ENCODE measurements around the gene PRSS27.
A peak's percentile ranks its signal among the peaks of the same experiment; 100 is the strongest.

Gene PRSS27

GRCh38 chr16:2720064-2720457 lies at the start of gene PRSS27:
Gene PRSS27 (minus strand): TSS chr16:2720224. CDS start chr16:2720160, 64 bp downstream.
- no peak for DNase-seq (ENCODE audit: low read depth)

GRCh38 chr16:2769675-2770056 lies 49.6 kb upstream of the PRSS27 start:
- no peak for DNase-seq (ENCODE audit: low read depth)

DNA sequence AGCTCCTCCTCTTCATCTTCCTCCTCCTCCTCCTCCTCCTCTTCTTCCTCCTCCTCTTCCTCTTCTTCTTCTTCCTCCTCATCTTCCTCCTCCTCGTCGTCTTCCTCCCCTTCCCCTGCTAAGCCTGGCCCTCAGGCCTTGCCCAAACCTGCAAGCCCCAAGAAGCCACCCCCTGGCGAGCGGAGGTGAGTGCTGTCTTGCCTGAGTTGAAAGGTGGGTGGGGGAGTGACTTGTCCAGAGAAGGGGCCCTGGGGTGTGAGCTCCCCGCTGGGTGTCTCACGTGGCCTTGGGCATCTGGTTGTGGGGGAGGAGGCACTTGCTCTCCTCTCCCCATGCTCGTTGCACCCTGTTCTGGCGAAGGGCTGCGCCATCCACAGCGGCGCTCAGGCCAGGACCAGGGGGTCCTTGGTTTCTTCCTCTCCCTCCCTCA lies 49.1 kb upstream of the PRSS27 start:
- DNase-seq (ENCODE audit: low read depth) = no peak

GRCh38 chr16:2768403-2769089 lies 48.5 kb upstream of the PRSS27 start:
- no peak for DNase-seq (ENCODE audit: low read depth)

GRCh38 chr16:2767891-2768290 lies 47.9 kb upstream of the PRSS27 start:
- no peak for DNase-seq (ENCODE audit: low read depth)

DNA sequence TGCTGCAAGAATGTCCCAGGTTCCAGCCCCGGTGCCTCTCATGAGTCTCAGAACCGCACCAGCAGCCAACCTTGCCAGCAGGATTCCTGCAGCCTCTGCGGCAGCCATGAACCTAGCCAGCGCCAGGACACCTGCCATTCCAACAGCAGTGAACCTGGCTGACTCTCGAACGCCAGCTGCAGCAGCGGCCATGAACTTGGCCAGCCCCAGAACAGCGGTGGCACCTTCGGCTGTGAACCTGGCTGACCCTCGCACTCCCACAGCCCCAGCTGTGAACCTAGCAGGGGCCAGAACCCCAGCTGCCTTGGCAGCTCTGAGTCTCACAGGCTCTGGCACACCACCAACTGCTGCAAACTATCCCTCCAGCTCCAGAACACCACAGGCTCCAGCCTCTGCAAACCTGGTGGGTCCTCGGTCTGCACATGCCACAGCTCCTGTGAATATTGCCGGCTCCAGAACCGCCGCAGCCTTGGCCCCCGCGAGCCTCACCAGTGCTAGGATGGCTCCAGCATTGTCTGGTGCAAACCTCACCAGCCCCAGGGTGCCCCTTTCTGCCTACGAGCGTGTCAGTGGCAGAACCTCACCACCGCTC lies 47.2 kb upstream of the PRSS27 start:
- no peak for DNase-seq (ENCODE audit: low read depth)

DNA sequence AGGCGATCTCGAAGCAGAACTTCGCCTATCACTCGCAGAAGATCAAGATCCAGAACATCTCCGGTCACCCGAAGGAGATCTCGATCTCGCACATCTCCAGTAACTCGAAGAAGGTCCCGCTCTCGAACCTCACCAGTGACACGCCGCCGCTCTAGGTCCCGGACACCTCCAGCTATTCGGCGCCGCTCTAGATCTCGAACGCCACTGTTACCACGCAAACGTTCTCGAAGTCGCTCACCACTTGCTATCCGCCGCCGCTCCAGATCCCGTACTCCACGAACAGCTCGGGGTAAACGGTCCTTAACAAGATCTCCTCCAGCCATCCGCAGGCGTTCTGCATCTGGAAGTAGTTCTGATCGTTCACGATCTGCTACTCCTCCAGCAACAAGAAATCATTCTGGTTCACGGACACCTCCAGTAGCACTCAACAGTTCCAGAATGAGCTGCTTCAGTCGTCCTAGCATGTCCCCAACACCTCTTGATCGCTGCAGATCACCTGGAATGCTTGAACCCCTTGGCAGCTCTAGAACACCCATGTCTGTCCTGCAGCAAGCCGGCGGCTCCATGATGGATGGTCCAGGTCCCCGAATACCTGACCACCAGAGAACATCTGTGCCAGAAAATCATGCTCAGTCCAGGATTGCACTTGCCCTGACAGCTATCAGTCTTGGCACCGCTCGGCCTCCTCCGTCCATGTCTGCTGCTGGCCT lies 46.6 kb upstream of the PRSS27 start:
- no peak for DNase-seq (ENCODE audit: low read depth)

DNA sequence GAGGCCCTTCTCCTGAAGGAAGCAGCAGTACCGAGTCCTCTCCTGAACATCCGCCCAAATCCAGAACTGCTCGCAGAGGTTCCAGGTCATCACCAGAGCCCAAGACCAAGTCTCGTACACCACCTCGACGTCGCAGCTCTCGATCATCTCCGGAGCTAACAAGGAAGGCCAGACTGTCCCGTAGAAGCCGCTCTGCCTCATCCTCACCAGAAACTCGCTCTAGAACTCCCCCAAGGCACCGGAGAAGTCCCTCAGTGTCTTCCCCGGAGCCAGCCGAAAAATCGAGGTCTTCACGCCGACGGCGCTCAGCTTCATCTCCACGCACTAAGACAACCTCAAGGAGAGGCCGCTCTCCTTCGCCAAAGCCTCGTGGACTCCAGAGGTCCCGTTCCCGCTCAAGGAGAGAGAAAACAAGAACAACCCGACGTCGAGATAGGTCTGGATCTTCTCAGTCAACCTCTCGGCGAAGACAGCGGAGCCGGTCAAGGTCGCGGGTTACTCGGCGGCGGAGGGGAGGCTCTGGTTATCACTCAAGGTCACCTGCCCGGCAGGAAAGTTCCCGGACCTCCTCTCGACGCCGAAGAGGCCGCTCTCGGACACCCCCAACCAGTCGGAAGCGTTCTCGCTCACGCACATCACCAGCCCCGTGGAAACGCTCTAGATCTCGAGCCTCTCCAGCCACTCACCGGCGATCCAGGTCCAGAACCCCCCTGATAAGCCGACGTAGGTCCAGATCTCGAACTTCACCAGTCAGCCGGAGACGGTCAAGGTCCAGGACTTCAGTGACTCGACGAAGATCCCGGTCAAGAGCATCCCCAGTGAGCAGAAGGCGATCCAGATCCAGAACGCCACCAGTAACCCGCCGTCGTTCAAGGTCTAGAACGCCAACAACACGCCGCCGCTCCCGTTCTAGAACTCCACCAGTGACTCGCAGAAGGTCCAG lies 45.7 kb upstream of the PRSS27 start:
- DNase-seq (ENCODE audit: low read depth) = no peak

- DNase-seq (ENCODE audit: low read depth) = no peak
Observed at GRCh38 chr16:2764718-2765117, 44.7 kb upstream of the PRSS27 start.

DNA sequence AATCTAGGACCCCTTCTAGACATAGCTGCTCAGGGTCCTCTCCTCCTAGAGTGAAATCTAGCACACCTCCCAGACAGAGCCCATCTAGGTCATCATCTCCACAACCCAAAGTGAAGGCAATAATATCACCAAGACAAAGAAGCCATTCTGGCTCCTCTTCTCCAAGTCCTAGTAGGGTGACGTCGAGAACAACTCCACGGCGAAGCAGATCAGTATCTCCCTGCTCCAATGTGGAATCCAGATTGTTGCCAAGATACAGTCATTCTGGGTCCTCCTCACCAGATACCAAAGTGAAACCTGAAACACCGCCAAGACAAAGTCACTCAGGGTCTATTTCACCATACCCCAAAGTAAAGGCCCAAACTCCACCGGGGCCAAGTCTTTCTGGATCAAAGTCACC lies 43.1 kb upstream of the PRSS27 start:
- no peak for DNase-seq (ENCODE audit: low read depth)

DNA sequence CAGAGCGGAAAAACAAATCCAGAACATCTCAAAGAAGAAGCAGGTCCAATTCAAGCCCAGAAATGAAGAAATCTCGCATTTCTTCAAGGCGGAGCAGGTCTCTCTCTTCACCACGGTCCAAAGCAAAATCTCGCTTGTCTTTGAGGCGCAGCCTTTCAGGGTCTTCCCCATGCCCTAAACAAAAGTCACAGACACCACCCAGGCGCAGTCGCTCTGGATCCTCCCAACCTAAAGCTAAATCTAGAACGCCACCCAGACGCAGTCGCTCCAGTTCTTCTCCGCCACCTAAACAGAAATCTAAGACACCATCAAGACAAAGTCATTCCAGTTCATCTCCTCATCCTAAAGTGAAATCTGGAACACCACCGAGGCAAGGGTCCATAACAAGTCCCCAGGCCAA lies 42.7 kb upstream of the PRSS27 start:
- DNase-seq (ENCODE audit: low read depth) = no peak

GRCh38 chr16:2761886-2762583 lies 42.0 kb upstream of the PRSS27 start:
- DNase-seq (ENCODE audit: low read depth) = no peak

DNA sequence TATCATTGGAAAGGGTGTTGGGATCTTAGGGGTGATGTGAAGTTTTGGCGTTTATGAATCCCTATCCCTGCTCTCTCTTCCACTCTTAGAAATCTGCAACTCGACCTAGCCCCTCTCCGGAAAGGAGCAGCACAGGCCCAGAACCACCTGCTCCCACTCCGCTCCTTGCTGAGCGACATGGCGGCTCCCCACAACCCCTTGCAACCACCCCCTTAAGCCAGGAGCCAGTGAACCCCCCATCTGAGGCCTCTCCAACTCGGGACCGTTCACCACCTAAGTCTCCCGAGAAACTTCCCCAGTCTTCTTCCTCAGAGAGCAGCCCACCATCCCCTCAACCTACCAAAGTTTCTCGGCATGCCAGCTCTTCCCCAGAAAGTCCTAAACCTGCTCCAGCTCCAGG lies 41.4 kb upstream of the PRSS27 start:
- no peak for DNase-seq (ENCODE audit: low read depth)

DNA sequence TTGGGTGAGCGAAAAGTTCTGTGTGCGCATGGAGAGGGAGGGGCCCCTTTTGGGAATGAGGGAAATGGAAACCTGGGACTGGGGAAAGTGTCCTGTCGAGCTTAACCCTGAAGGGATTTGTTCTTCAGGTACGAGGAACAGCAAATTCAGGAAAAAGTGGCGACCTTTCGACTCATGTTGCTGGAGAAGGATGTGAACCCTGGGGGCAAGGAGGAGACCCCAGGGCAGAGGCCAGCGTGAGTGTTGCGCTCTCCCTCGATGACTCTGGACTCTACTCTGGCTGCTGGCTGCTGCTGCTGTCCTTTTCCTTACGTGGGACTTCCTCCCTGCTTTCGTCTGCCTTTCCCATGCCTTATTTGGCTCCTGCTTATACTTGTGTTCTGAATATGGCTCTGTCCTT lies 37.3 kb upstream of the PRSS27 start:
- DNase-seq (ENCODE audit: low read depth) = no peak

- no peak for DNase-seq (ENCODE audit: low read depth)
Observed at GRCh38 chr16:2756288-2757015, 36.4 kb upstream of the PRSS27 start.

GRCh38 chr16:2755158-2755557 lies 35.1 kb upstream of the PRSS27 start:
- DNase-seq (ENCODE audit: low read depth) = no peak

DNA sequence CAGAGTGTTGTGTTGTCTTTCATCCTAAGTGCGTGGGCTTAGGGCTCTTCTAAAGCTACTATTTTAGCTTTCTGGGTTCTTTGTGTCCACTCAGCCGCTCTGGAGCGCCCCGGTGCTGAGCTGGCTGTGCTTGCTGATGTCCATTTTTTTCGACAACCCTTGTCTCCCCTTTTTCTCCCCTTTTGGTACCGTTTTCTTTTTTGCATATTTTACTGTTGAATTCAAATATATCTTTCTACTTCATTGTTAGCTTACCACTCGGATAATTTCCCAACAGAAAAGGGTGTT lies 33.7 kb upstream of the PRSS27 start:
- no peak for DNase-seq (ENCODE audit: low read depth)

GRCh38 chr16:2752850-2753732 lies 33.1 kb upstream of the PRSS27 start:
- DNase-seq (ENCODE audit: low read depth) = peak; percentile 78

DNA sequence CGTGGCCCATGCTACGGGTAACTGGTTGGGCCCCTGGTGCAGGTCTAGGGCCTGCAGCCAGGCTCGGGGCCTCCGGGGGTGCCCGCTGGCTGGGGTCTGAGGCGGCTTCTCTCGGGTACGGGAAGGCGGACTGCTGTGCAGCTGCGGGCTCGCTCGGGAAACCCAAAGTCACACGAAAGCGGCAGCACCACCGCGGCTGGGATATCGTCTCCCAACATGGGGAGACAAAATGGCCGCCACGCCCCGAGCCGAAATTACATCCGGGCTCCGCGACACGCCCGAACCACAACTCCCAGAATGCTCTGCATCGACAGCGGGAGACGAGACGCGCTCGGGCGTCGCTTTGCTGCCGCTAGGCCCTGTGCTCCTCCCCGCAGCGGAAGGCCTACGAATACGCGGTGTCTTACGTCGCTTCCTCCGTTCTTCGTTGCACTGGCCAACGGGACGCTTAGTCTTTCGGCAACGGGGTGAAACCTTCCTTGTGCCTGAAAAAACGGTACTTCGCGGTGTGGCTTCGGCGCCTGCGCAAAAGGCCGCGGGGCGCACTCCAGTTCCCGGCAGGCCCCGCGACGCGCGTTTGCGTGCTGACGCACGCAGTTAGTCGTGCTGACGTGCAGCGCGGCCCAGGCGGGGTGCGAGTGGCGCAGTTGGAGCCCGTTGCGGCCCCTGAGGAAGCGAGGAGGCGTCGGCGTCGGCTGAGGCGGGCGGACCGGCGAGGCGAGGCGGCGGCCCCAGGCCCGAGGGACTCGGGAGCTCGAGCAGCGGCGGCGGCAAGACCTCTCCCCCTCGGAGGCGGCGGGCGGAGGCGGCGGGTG lies 32.2 kb upstream of the PRSS27 start, which contains the start of gene SRRM2:
TSS of gene SRRM2 (plus strand) at position 604 of the 815 bp plus-strand sequence. CDS start 3,727 bp downstream, outside the sequence.
- DNase-seq (ENCODE audit: low read depth) = peak; percentile 92
